ENCODE results near the gene C3orf18. TPM values are rescaled to one million over a fixed set of nuclear protein-coding genes. Genes with fewer than 3 reads are reported as not detected.

Gene C3orf18
- polyA plus RNA-seq, 4 donors, result 1.1 to 3.9 (median 2.9) TPM

DNA sequence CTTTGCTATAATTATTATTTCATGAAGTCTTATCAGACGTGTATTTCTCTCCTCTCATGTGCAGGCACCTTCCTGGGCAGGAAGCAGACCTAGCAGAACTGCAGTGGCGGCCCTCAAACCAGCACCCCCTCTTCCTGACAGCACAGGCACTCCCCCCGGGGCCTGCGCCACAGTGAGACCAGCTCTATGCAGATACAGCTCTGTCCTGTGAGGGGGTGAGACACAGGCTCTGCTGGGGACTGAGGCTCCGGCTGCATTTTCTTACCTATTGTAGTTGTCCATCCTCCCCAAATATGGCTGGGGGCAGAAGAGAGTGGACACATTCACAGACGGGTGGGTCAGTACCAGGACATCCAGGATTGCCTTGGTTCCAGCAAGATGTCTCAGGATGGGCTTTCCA is 39.0 kb upstream of the C3orf18 start:
- Histone ChIP-seq H3K4me1 (ENCODE audit: control insufficient read depth in 3 of 3, insufficient read depth in 2 of 3, low read depth in 1 of 3, low read length in 2 of 3) (peaks cover 4 to 79% (median 20%) of the 10 kb centered on the region in 3 donors), H3K27me3 (ENCODE audit: control insufficient read depth in 3 of 3, insufficient read depth in 3 of 3, low read length in 3 of 3) (no peaks in the 10 kb centered on the region), H3K4me3 (ENCODE audit: low read depth in 1 of 3, low read length in 3 of 3) (no peak overlapping the region), H3K9me3 (ENCODE audit: control insufficient read depth in 2 of 2, insufficient read depth in 1 of 2, low read depth in 1 of 2, low read length in 1 of 2) (no peaks in the 10 kb centered on the region), H3K27ac (ENCODE audit: low read depth in 1 of 3, low read length in 2 of 3) (peak overlapping the region in 1 of 3 donors; percentile 53), H3K36me3 (ENCODE audit: control insufficient read depth in 3 of 3, insufficient read depth in 2 of 3, low read depth in 1 of 3, low read length in 3 of 3) (peaks cover 0 to 85% (median 3%) of the 10 kb centered on the region in 3 donors)
- FAIRE-seq (no peak), DNase-seq (peak in 1 of 2 donors; percentile 29)
- WGBS, 3 donors, result 28 to 49% (median 30%) methylated on average over 6 of the region's 6 CpGs

GRCh38 chr3:50605901-50606326 is 38.4 kb upstream of the C3orf18 start:
- Histone ChIP-seq H3K4me1 (ENCODE audit: control insufficient read depth in 3 of 3, insufficient read depth in 2 of 3, low read depth in 1 of 3, low read length in 2 of 3) (peaks cover 4 to 85% (median 20%) of the 10 kb centered on the region in 3 donors), H3K27ac (ENCODE audit: low read depth in 1 of 3, low read length in 2 of 3) (peak overlapping the region in 2 of 3 donors; percentile 3 to 12), H3K36me3 (ENCODE audit: control insufficient read depth in 3 of 3, insufficient read depth in 2 of 3, low read depth in 1 of 3, low read length in 3 of 3) (peaks cover 0 to 85% (median 3%) of the 10 kb centered on the region in 3 donors), H3K9me3 (ENCODE audit: control insufficient read depth in 2 of 2, insufficient read depth in 1 of 2, low read depth in 1 of 2, low read length in 1 of 2) (no peaks in the 10 kb centered on the region), H3K27me3 (ENCODE audit: control insufficient read depth in 3 of 3, insufficient read depth in 3 of 3, low read length in 3 of 3) (no peaks in the 10 kb centered on the region), H3K4me3 (ENCODE audit: low read depth in 1 of 3, low read length in 3 of 3) (no peak overlapping the region)
- 26 to 60% (median 31%) methylated on average over 5 of the region's 5 CpGs for WGBS, 3 donors
- FAIRE-seq, result no peak
- DNase-seq, result no peak

DNA sequence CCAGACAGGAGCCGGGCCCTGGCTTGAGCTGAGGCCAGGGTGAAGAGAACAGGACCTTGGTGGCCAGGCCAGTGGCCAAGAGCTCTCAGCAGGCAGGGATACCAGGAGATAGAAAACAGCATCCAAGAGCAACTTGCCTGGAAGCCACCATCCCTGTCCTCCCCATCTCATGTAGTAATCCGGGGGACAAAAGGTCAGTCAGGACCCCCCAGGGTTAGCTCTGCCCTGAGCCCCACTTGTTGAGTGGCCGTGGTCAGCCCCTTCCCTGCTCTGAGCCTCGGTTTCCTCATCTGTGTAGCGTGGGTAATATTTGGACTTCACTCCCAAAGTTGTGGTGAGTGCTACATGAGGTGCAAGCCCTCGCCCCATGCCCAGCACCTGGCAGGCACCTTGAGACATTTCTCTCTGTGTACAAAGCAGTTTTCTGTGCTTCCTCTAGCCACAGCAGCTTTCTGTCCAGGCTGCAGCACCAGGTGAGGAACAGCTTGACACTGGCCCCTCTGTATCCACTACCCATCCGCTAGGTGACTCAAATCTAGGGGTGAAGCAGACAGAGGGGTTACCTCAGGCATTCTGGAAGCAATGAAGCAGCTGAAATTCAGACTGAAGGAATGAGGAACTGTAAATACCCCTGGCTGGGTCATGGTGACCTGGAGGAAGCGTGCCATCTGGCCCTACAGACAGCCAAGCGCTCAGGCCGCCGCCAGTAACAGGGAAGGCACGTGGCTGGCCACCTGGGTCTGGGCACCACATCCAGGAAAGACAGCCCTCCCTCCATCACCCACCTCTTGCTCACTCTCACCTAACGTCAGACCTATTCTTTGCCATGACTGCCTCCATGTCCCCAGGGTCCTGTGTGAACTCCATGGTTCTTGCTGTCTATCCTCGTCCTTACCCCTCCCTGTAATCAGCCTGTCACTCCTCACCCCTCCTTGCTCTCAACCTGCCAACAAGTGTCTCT is 37.4 kb upstream of the C3orf18 start:
- peaks cover 9 to 90% (median 27%) of the 10 kb centered on the region in 3 donors for H3K4me1 ChIP-seq (ENCODE audit: control insufficient read depth in 3 of 3, insufficient read depth in 2 of 3, low read depth in 1 of 3, low read length in 2 of 3)
- H3K9me3 ChIP-seq (ENCODE audit: control insufficient read depth in 2 of 2, insufficient read depth in 1 of 2, low read depth in 1 of 2, low read length in 1 of 2), result no peaks in the 10 kb centered on the region
- H3K27me3 ChIP-seq (ENCODE audit: control insufficient read depth in 3 of 3, insufficient read depth in 3 of 3, low read length in 3 of 3), result no peaks in the 10 kb centered on the region
- peaks cover 0 to 80% (median 3%) of the 10 kb centered on the region in 3 donors for H3K36me3 ChIP-seq (ENCODE audit: control insufficient read depth in 3 of 3, insufficient read depth in 2 of 3, low read depth in 1 of 3, low read length in 3 of 3)
- H3K27ac ChIP-seq (ENCODE audit: low read depth in 1 of 3, low read length in 2 of 3), result peak overlapping the region in 1 of 3 donors; percentile 21
- no peak for FAIRE-seq
- DNase-seq, result no peak
- no peak overlapping the region for H3K4me3 ChIP-seq (ENCODE audit: low read depth in 1 of 3, low read length in 3 of 3)
- 74 to 80% (median 74%) methylated on average over 14 of the region's 14 CpGs for WGBS, 3 donors

DNA sequence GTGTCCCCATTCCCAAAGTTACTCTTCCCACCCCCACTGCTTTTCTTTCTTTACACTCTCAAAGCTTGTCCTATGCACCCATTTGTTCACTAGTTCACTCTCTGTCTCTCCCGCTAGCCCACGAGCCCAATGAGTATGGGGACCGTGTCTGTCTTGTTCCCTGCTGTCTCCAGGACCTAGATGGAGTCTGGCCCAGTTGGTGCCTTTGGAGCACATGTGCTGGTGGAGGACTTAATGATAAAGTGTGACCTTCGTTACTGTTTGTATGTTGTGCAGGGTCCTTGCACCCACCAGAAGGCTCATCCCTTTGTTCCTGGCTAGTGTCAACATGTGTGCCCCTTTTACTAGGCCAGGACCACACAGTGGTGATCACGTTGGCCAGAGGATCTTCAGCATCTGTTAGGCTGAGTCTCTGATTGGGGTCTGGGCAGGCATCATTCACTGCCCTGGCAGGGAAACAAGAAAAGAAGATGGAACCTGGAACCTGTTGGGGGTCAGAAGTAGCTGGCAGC is 36.6 kb upstream of the C3orf18 start:
- 77 to 82% (median 80%) methylated on average over 5 of the region's 5 CpGs for WGBS, 3 donors
- no peak for FAIRE-seq
- Histone ChIP-seq H3K27me3 (ENCODE audit: control insufficient read depth in 3 of 3, insufficient read depth in 3 of 3, low read length in 3 of 3) (no peaks in the 10 kb centered on the region), H3K9me3 (ENCODE audit: control insufficient read depth in 2 of 2, insufficient read depth in 1 of 2, low read depth in 1 of 2, low read length in 1 of 2) (no peaks in the 10 kb centered on the region), H3K27ac (ENCODE audit: low read depth in 1 of 3, low read length in 2 of 3) (peak overlapping the region in 2 of 3 donors; percentile 97 to 98), H3K4me3 (ENCODE audit: low read depth in 1 of 3, low read length in 3 of 3) (no peak overlapping the region), H3K4me1 (ENCODE audit: control insufficient read depth in 3 of 3, insufficient read depth in 2 of 3, low read depth in 1 of 3, low read length in 2 of 3) (peaks cover 9 to 88% (median 21%) of the 10 kb centered on the region in 3 donors), H3K36me3 (ENCODE audit: control insufficient read depth in 3 of 3, insufficient read depth in 2 of 3, low read depth in 1 of 3, low read length in 3 of 3) (peaks cover 0 to 79% (median 3%) of the 10 kb centered on the region in 3 donors)
- DNase-seq, result no peak

DNA sequence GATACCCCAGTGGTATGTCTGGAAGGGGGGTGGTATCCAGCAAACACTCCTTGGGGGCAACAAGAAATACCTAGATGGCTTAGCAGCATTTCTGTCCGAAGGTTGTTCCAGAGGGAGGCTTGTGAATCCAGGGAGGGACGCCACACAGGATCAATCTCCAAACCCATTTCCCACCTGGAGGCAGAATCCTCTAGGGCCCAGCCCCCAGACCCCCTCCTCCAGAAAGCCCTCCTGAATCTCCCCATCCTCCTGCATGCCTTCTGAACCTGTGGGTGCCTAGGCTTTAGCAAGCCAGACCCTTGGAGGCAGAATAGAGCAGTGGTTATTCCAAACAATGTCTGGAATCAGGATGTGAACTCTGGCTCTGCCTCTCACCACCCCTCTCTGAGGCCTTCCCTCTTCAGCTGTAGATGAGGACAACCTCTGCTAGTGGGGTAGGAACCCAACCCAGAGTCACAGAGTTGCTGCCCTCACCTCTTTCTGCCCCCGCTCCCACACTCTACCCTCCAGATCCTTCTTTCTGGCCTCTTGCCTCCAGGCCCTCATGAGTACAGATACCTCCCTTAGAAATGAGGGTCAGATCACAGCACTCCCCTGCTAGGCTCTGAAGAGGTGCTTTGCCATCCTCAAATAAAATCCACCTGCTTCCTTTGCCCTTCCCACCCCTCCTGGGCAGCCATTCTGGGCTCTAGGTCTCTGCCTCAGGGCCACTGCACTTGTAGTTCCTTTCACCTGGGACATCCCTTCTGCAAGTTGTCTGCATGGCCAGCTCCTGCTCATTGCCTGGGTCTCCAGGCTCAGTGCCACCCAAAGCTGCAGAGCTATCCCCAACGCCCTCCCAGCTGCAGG is 35.9 kb upstream of the C3orf18 start:
- DNase-seq, result no peak
- H3K27me3 ChIP-seq (ENCODE audit: control insufficient read depth in 3 of 3, insufficient read depth in 3 of 3, low read length in 3 of 3), result no peaks in the 10 kb centered on the region
- FAIRE-seq, result no peak
- peaks cover 9 to 83% (median 21%) of the 10 kb centered on the region in 3 donors for H3K4me1 ChIP-seq (ENCODE audit: control insufficient read depth in 3 of 3, insufficient read depth in 2 of 3, low read depth in 1 of 3, low read length in 2 of 3)
- peaks cover 0 to 77% (median 3%) of the 10 kb centered on the region in 3 donors for H3K36me3 ChIP-seq (ENCODE audit: control insufficient read depth in 3 of 3, insufficient read depth in 2 of 3, low read depth in 1 of 3, low read length in 3 of 3)
- H3K27ac ChIP-seq (ENCODE audit: low read depth in 1 of 3, low read length in 2 of 3), result peak overlapping the region; percentile 15 to 98 (median 97)
- no peaks in the 10 kb centered on the region for H3K9me3 ChIP-seq (ENCODE audit: control insufficient read depth in 2 of 2, insufficient read depth in 1 of 2, low read depth in 1 of 2, low read length in 1 of 2)
- H3K4me3 ChIP-seq (ENCODE audit: low read depth in 1 of 3, low read length in 3 of 3), result no peak overlapping the region
- WGBS, 3 donors, result 56 to 83% (median 64%) methylated on average over 4 of the region's 4 CpGs

GRCh38 chr3:50602595-50603191 is 35.1 kb upstream of the C3orf18 start:
- Histone ChIP-seq H3K27ac (ENCODE audit: low read depth in 1 of 3, low read length in 2 of 3) (peak overlapping the region; percentile 86 to 98 (median 97)), H3K27me3 (ENCODE audit: control insufficient read depth in 3 of 3, insufficient read depth in 3 of 3, low read length in 3 of 3) (no peaks in the 10 kb centered on the region), H3K4me1 (ENCODE audit: control insufficient read depth in 3 of 3, insufficient read depth in 2 of 3, low read depth in 1 of 3, low read length in 2 of 3) (peaks cover 9 to 76% (median 21%) of the 10 kb centered on the region in 3 donors), H3K9me3 (ENCODE audit: control insufficient read depth in 2 of 2, insufficient read depth in 1 of 2, low read depth in 1 of 2, low read length in 1 of 2) (no peaks in the 10 kb centered on the region), H3K4me3 (ENCODE audit: low read depth in 1 of 3, low read length in 3 of 3) (no peak overlapping the region), H3K36me3 (ENCODE audit: control insufficient read depth in 3 of 3, insufficient read depth in 2 of 3, low read depth in 1 of 3, low read length in 3 of 3) (peaks cover 0 to 69% (median 3%) of the 10 kb centered on the region in 3 donors)
- 42 to 60% (median 51%) methylated on average over 9 of the region's 9 CpGs for WGBS, 3 donors
- peak; percentile 73 for DNase-seq
- FAIRE-seq, result no peak

DNA sequence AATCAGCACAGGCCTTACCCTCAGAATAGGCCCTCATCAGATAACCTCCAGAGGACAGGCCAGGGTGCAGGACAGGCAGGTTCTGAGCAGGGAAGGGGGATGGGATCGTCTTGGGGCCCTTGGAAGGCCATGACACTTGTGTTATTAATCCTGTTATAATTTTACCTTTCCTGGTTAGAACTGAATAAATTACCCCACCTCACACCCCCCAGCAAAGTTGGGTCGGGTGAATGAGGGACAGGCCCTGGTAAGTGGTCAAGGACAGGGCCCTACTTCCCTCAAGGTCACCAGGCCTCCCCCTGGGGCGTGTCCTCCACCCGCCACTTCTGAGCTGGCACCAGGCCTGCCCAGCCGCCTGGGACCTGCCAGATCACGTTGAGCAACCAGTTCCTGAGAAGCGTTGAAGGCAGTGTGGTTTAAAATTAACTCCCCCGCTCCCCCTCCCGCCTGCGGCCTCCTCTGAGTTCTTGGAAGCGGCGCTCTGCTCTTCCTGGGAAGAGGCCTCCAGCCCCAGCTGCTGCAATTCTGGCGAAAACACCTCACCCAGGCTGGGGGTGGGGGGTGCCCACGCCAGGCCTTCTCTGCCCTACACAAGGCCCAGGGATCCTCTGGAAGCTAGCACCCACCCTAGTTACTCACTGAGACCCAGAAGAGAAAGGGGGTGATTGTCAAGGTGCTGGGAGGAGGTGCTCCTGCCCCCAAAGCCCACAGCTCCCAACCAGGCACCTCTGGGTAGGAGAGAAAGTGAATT is 33.5 kb upstream of the C3orf18 start:
- H3K27me3 ChIP-seq (ENCODE audit: control insufficient read depth in 3 of 3, insufficient read depth in 3 of 3, low read length in 3 of 3), result no peaks in the 10 kb centered on the region
- H3K4me1 ChIP-seq (ENCODE audit: control insufficient read depth in 3 of 3, insufficient read depth in 2 of 3, low read depth in 1 of 3, low read length in 2 of 3), result peaks cover 9 to 60% (median 21%) of the 10 kb centered on the region in 3 donors
- FAIRE-seq, result no peak
- 1 to 5% (median 2%) methylated on average over 14 of the region's 14 CpGs for WGBS, 3 donors
- H3K4me3 ChIP-seq (ENCODE audit: low read depth in 1 of 3, low read length in 3 of 3), result no peak overlapping the region
- peaks cover 0 to 52% (median 1%) of the 10 kb centered on the region in 3 donors for H3K36me3 ChIP-seq (ENCODE audit: control insufficient read depth in 3 of 3, insufficient read depth in 2 of 3, low read depth in 1 of 3, low read length in 3 of 3)
- peak; percentile 96 to 97 for DNase-seq
- H3K27ac ChIP-seq (ENCODE audit: low read depth in 1 of 3, low read length in 2 of 3), result peak overlapping the region; percentile 86 to 98 (median 97)
- H3K9me3 ChIP-seq (ENCODE audit: control insufficient read depth in 2 of 2, insufficient read depth in 1 of 2, low read depth in 1 of 2, low read length in 1 of 2), result no peaks in the 10 kb centered on the region

Measured in small intestine (tissue), 7 donors.